DND-41 (cell line): Measurements from ENCODE around the gene C3orf18.
A peak's percentile ranks its signal among the peaks of the same experiment; 100 is the strongest.

Source experiments
- ATAC-seq: fragments of 200-7000 bp; cut with Tn5 transposase; 3 replicates; pipeline ENCODE4 v1.9.1; 2021; ENCODE audit warnings: low read depth; ENCODE audit not compliant: insufficient read depth
- DNase-seq: peaks from one replicate; pipeline ENCODE4 v3.0.0-alpha.2; 2020
- H2AFZ ChIP-seq: 2 replicates; pipeline ENCODE4 v1.6.0; 2012; ENCODE audit warnings: low read depth, low read length
- H3K27ac ChIP-seq: 2 replicates; pipeline ENCODE4 v1.5.1; 2012; ENCODE audit warnings: low read length, inconsistent platforms
- H3K27me3 ChIP-seq: fragments of 200-600 bp; sonication (generic); 2 replicates; pipeline ENCODE4 v1.6.0; 2012; ENCODE audit warnings: low read length, mild to moderate bottlenecking, inconsistent platforms; ENCODE audit not compliant: insufficient read depth, poor library complexity
- H3K36me3 ChIP-seq: 2 replicates; pipeline ENCODE4 v1.5.1; 2012; ENCODE audit warnings: low read length, inconsistent platforms; ENCODE audit not compliant: insufficient read depth
- H3K4me1 ChIP-seq: 2 replicates; pipeline ENCODE4 v1.5.1; 2012; ENCODE audit warnings: mild to moderate bottlenecking, low read length; ENCODE audit not compliant: insufficient read depth
- H3K4me2 ChIP-seq: 2 replicates; pipeline ENCODE4 v1.6.0; 2012; ENCODE audit warnings: mild to moderate bottlenecking, moderate library complexity, low read length, inconsistent platforms; ENCODE audit not compliant: insufficient read depth
- H3K4me3 ChIP-seq, 2 experiments: fragments of 200-600 bp in 1 of 2; shearing (Covaris generic) in 1 of 2; 2 replicates each; pipeline ENCODE4 v1.5.1; 2012 to 2016; ENCODE audit warnings: inconsistent platforms in 2 of 2, low read length in 2 of 2, mild to moderate bottlenecking in 2 of 2, low read depth in 1 of 2, moderate library complexity in 1 of 2
- H3K79me2 ChIP-seq: 2 replicates; pipeline ENCODE4 v1.6.0; 2012; ENCODE audit warnings: low read length, inconsistent platforms; ENCODE audit not compliant: insufficient read depth
- H3K9ac ChIP-seq: 2 replicates; pipeline ENCODE4 v1.6.0; 2012; ENCODE audit warnings: low read depth, mild to moderate bottlenecking, inconsistent platforms, low read length, moderate library complexity
- H3K9me3 ChIP-seq: 2 replicates; pipeline ENCODE4 v1.5.1; 2012; ENCODE audit warnings: low read length, moderate library complexity, mild to moderate bottlenecking, inconsistent platforms; ENCODE audit not compliant: insufficient read depth, severe bottlenecking
- H4K20me1 ChIP-seq: 2 replicates; pipeline ENCODE4 v1.6.0; 2012; ENCODE audit warnings: low read length; ENCODE audit not compliant: insufficient read depth
- CTCF ChIP-seq: IDR thresholded peaks from 2 replicates; pipeline ENCODE4 v1.5.1; 2012; ENCODE audit warnings: borderline replicate concordance, low read length, moderate library complexity, mild to moderate bottlenecking; ENCODE audit not compliant: poor library complexity, severe bottlenecking; ENCODE audit errors: extremely low read depth
- EZH2 ChIP-seq: IDR thresholded peaks from 3 replicates; pipeline ENCODE4 v1.6.1; 2012; ENCODE audit warnings: borderline replicate concordance, low read depth, mild to moderate bottlenecking, moderate library complexity, low read length, inconsistent platforms; ENCODE audit not compliant: severe bottlenecking

Gene C3orf18

GRCh38 chr3:50609763-50610085 lies 42.2 kb upstream of the C3orf18 start:
- peak overlapping the region; percentile 91 for H3K9ac ChIP-seq
- H2AFZ ChIP-seq, result no peak overlapping the region
- H3K27me3 ChIP-seq, result no peaks in the 10 kb centered on the region
- H3K79me2 ChIP-seq, result peaks cover 96% of the 10 kb centered on the region
- peaks cover 59% of the 10 kb centered on the region for H3K4me1 ChIP-seq
- peaks cover 71% of the 10 kb centered on the region for H4K20me1 ChIP-seq
- H3K4me3 ChIP-seq, result peak overlapping the region; percentile 82
- TF ChIP-seq EZH2 (no peak), CTCF (peak; percentile 33)
- ATAC-seq, result no peak
- peak overlapping the region; percentile 99 for H3K27ac ChIP-seq
- peak overlapping the region; percentile 85 for H3K4me2 ChIP-seq
- DNase-seq, result peak; percentile 57
- H3K9me3 ChIP-seq, result no peaks in the 10 kb centered on the region
- peaks cover 92% of the 10 kb centered on the region for H3K36me3 ChIP-seq

- no peak for ATAC-seq
- no peaks in the 10 kb centered on the region for H3K27me3 ChIP-seq
- H2AFZ ChIP-seq, result no peak overlapping the region
- H3K9ac ChIP-seq, result peak overlapping the region; percentile 91
- H3K36me3 ChIP-seq, result peaks cover 92% of the 10 kb centered on the region
- H3K79me2 ChIP-seq, result peaks cover 96% of the 10 kb centered on the region
- peak overlapping the region; percentile 82 for H3K4me3 ChIP-seq
- H4K20me1 ChIP-seq, result peaks cover 68% of the 10 kb centered on the region
- no peaks in the 10 kb centered on the region for H3K9me3 ChIP-seq
- DNase-seq, result peak; percentile 52
- peak overlapping the region; percentile 85 for H3K4me2 ChIP-seq
- no peak for TF ChIP-seq CTCF
- TF ChIP-seq EZH2, result no peak
- peak overlapping the region; percentile 99 for H3K27ac ChIP-seq
- H3K4me1 ChIP-seq, result peaks cover 59% of the 10 kb centered on the region
Observed at GRCh38 chr3:50609071-50609762, 41.7 kb upstream of the C3orf18 start.

- peaks cover 96% of the 10 kb centered on the region for H3K79me2 ChIP-seq
- H4K20me1 ChIP-seq, result peaks cover 62% of the 10 kb centered on the region
- TF ChIP-seq CTCF, result no peak
- peaks cover 93% of the 10 kb centered on the region for H3K36me3 ChIP-seq
- peak overlapping the region; percentile 82 for H3K4me3 ChIP-seq
- H3K27ac ChIP-seq, result peak overlapping the region; percentile 99
- H3K4me1 ChIP-seq, result peaks cover 59% of the 10 kb centered on the region
- ATAC-seq (no peak), DNase-seq (peak; percentile 53)
- H3K9ac ChIP-seq, result peak overlapping the region; percentile 91
- no peaks in the 10 kb centered on the region for H3K9me3 ChIP-seq
- H3K27me3 ChIP-seq, result no peaks in the 10 kb centered on the region
- H3K4me2 ChIP-seq, result peak overlapping the region; percentile 85
- no peak overlapping the region for H2AFZ ChIP-seq
Observed at GRCh38 chr3:50608278-50608677, 40.7 kb upstream of the C3orf18 start.
